Measurements from ENCODE around the gene SPINT1.

The SPINT1 gene

DNA sequence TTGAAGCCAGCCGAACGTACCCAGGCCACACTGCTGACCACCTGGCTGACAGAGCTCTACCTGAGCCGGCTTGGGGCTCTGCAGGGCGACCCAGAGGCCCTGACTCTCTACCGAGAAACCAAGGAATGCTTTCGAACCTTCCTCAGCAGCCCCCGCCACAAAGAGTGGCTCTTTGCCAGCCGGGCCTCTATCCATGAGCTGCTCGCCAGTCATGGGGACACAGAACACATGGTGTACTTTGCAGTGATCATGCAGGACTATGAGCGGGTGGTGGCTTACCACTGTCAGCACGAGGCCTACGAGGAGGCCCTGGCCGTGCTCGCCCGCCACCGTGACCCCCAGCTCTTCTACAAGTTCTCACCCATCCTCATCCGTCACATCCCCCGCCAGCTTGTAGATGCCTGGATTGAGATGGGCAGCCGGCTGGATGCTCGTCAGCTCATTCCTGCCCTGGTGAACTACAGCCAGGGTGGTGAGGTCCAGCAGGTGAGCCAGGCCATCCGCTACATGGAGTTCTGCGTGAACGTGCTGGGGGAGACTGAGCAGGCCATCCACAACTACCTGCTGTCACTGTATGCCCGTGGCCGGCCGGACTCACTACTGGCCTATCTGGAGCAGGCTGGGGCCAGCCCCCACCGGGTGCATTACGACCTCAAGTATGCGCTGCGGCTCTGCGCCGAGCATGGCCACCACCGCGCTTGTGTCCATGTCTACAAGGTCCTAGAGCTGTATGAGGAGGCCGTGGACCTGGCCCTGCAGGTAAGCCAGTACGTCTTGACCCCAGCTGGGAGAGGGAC is 56.6 kb downstream of the SPINT1 start:
- H3K36me3 ChIP-seq (ENCODE audit: control insufficient read depth in 1 of 2, insufficient read depth in 2 of 2, low read depth in 1 of 2, low read length in 2 of 2), result peaks cover 62 to 80% of the 10 kb centered on the region in 2 experiments
- no peak overlapping the region for H3K27ac ChIP-seq (ENCODE audit: low read length, poor library complexity, severe bottlenecking)
- H3K18ac ChIP-seq (ENCODE audit: low read depth in 1 of 2, low read length in 2 of 2), result no peak overlapping the region
- no peak overlapping the region for H2BK5ac ChIP-seq (ENCODE audit: low read depth, low read length, poor library complexity, severe bottlenecking)
- H3K9me3 ChIP-seq (ENCODE audit: control insufficient read depth, low read length), result no peaks in the 10 kb centered on the region
- H2BK12ac ChIP-seq (ENCODE audit: low read length in 2 of 2), result no peak overlapping the region
- H3K27me3 ChIP-seq (ENCODE audit: control insufficient read depth in 1 of 2, insufficient read depth in 1 of 2, low read length in 2 of 2), result no peaks in the 10 kb centered on the region
- DNase-seq, result no peak
- H3K4me1 ChIP-seq (ENCODE audit: control insufficient read depth, insufficient read depth, low read depth, low read length), result peaks cover 16% of the 10 kb centered on the region
- no peak overlapping the region for H2BK120ac ChIP-seq (ENCODE audit: low read depth, low read length)
- no peak overlapping the region for H3K4me3 ChIP-seq (ENCODE audit: insufficient read depth in 1 of 2, low read depth in 1 of 2, low read length in 2 of 2)
- peak overlapping the region in 1 of 2 experiments; percentile 27 for H3K14ac ChIP-seq (ENCODE audit: low read length in 2 of 2)
- H4K8ac ChIP-seq (ENCODE audit: low read length), result no peak overlapping the region
- 96% methylated on average over 36 of the region's 36 CpGs for WGBS
- no peak overlapping the region for H2AK5ac ChIP-seq (ENCODE audit: low read length, severe bottlenecking)
- H3K4ac ChIP-seq (ENCODE audit: low read depth in 1 of 2, low read length in 2 of 2), result no peak overlapping the region
- H3K9ac ChIP-seq (ENCODE audit: low read length), result no peak overlapping the region
- peaks cover 26% of the 10 kb centered on the region for H3K79me1 ChIP-seq (replicated peaks; ENCODE audit: low read length, poor library complexity, severe bottlenecking)
- H3K23ac ChIP-seq (ENCODE audit: low read length in 2 of 2), result peak overlapping the region in 1 of 2 experiments; percentile 68
- H4K91ac ChIP-seq (ENCODE audit: low read length), result no peak overlapping the region
- no peak overlapping the region for H2BK15ac ChIP-seq (ENCODE audit: low read depth, poor library complexity, severe bottlenecking)
- H2AFZ ChIP-seq (ENCODE audit: low read depth, low read length), result no peak overlapping the region
- H3K4me2 ChIP-seq (ENCODE audit: low read length, poor library complexity, severe bottlenecking), result no peak overlapping the region

GRCh38 chr15:40901053-40901443 is 57.2 kb downstream of the SPINT1 start:
- no peak overlapping the region for H3K18ac ChIP-seq (ENCODE audit: low read depth in 1 of 2, low read length in 2 of 2)
- peak overlapping the region in 1 of 2 experiments; percentile 54 for H3K23ac ChIP-seq (ENCODE audit: low read length in 2 of 2)
- no peak overlapping the region for H3K4me2 ChIP-seq (ENCODE audit: low read length, poor library complexity, severe bottlenecking)
- H3K27me3 ChIP-seq (ENCODE audit: control insufficient read depth in 1 of 2, insufficient read depth in 1 of 2, low read length in 2 of 2), result no peaks in the 10 kb centered on the region
- H2BK15ac ChIP-seq (ENCODE audit: low read depth, poor library complexity, severe bottlenecking), result no peak overlapping the region
- no peak overlapping the region for H2AFZ ChIP-seq (ENCODE audit: low read depth, low read length)
- no peak overlapping the region for H2BK5ac ChIP-seq (ENCODE audit: low read depth, low read length, poor library complexity, severe bottlenecking)
- H2AK5ac ChIP-seq (ENCODE audit: low read length, severe bottlenecking), result no peak overlapping the region
- no peak overlapping the region for H3K27ac ChIP-seq (ENCODE audit: low read length, poor library complexity, severe bottlenecking)
- no peak overlapping the region for H4K91ac ChIP-seq (ENCODE audit: low read length)
- H3K9ac ChIP-seq (ENCODE audit: low read length), result no peak overlapping the region
- H3K9me3 ChIP-seq (ENCODE audit: control insufficient read depth, low read length), result no peaks in the 10 kb centered on the region
- no peak overlapping the region for H2BK120ac ChIP-seq (ENCODE audit: low read depth, low read length)
- H2BK12ac ChIP-seq (ENCODE audit: low read length in 2 of 2), result no peak overlapping the region
- DNase-seq, result no peak
- H3K4me1 ChIP-seq (ENCODE audit: control insufficient read depth, insufficient read depth, low read depth, low read length), result peaks cover 17% of the 10 kb centered on the region
- peaks cover 23% of the 10 kb centered on the region for H3K79me1 ChIP-seq (replicated peaks; ENCODE audit: low read length, poor library complexity, severe bottlenecking)
- H4K8ac ChIP-seq (ENCODE audit: low read length), result no peak overlapping the region
- no peak overlapping the region for H3K4ac ChIP-seq (ENCODE audit: low read depth in 1 of 2, low read length in 2 of 2)
- no peak overlapping the region for H3K4me3 ChIP-seq (ENCODE audit: insufficient read depth in 1 of 2, low read depth in 1 of 2, low read length in 2 of 2)
- 80% methylated on average over 5 of the region's 5 CpGs for WGBS
- no peak overlapping the region for H3K14ac ChIP-seq (ENCODE audit: low read length in 2 of 2)
- peaks cover 59 to 74% of the 10 kb centered on the region in 2 experiments for H3K36me3 ChIP-seq (ENCODE audit: control insufficient read depth in 1 of 2, insufficient read depth in 2 of 2, low read depth in 1 of 2, low read length in 2 of 2)

DNA sequence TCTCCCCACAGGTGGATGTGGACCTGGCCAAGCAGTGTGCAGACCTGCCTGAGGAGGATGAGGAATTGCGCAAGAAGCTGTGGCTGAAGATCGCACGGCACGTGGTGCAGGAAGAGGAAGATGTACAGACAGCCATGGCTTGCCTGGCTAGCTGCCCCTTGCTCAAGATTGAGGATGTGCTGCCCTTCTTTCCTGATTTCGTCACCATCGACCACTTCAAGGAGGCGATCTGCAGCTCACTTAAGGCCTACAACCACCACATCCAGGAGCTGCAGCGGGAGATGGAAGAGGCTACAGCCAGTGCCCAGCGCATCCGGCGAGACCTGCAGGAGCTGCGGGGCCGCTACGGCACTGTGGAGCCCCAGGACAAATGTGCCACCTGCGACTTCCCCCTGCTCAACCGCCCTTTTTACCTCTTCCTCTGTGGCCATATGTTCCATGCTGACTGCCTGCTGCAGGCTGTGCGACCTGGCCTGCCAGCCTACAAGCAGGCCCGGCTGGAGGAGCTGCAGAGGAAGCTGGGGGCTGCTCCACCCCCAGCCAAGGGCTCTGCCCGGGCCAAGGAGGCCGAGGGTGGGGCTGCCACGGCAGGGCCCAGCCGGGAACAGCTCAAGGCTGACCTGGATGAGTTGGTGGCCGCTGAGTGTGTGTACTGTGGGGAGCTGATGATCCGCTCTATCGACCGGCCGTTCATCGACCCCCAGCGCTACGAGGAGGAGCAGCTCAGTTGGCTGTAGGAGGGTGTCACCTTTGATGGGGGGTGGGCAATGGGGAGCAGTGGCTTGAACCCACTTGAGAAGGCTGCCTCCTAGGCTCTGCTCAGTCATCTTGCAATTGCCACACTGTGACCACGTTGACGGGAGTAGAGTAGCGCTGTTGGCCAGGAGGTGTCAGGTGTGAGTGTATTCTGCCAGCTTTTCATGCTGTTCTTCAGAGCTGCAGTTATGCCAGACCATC is 59.0 kb downstream of the SPINT1 start:
- H3K23ac ChIP-seq (ENCODE audit: low read length in 2 of 2), result no peak overlapping the region
- H4K91ac ChIP-seq (ENCODE audit: low read length), result peak overlapping the region; percentile 10
- no peak overlapping the region for H2AK5ac ChIP-seq (ENCODE audit: low read length, severe bottlenecking)
- H3K4me1 ChIP-seq (ENCODE audit: control insufficient read depth, insufficient read depth, low read depth, low read length), result peaks cover 33% of the 10 kb centered on the region
- H3K36me3 ChIP-seq (ENCODE audit: control insufficient read depth in 1 of 2, insufficient read depth in 2 of 2, low read depth in 1 of 2, low read length in 2 of 2), result peaks cover 52 to 58% of the 10 kb centered on the region in 2 experiments
- H2BK5ac ChIP-seq (ENCODE audit: low read depth, low read length, poor library complexity, severe bottlenecking), result no peak overlapping the region
- H3K4me2 ChIP-seq (ENCODE audit: low read length, poor library complexity, severe bottlenecking), result no peak overlapping the region
- WGBS, result 93% methylated on average over 33 of the region's 33 CpGs
- H3K27ac ChIP-seq (ENCODE audit: low read length, poor library complexity, severe bottlenecking), result no peak overlapping the region
- H3K14ac ChIP-seq (ENCODE audit: low read length in 2 of 2), result no peak overlapping the region
- no peak overlapping the region for H2AFZ ChIP-seq (ENCODE audit: low read depth, low read length)
- no peak overlapping the region for H3K4ac ChIP-seq (ENCODE audit: low read depth in 1 of 2, low read length in 2 of 2)
- H3K27me3 ChIP-seq (ENCODE audit: control insufficient read depth in 1 of 2, insufficient read depth in 1 of 2, low read length in 2 of 2), result no peaks in the 10 kb centered on the region
- H4K8ac ChIP-seq (ENCODE audit: low read length), result no peak overlapping the region
- H3K9me3 ChIP-seq (ENCODE audit: control insufficient read depth, low read length), result no peaks in the 10 kb centered on the region
- H3K79me1 ChIP-seq (replicated peaks; ENCODE audit: low read length, poor library complexity, severe bottlenecking), result peaks cover 22% of the 10 kb centered on the region
- no peak overlapping the region for H2BK15ac ChIP-seq (ENCODE audit: low read depth, poor library complexity, severe bottlenecking)
- no peak overlapping the region for H2BK120ac ChIP-seq (ENCODE audit: low read depth, low read length)
- no peak overlapping the region for H3K9ac ChIP-seq (ENCODE audit: low read length)
- peak; percentile 57 for DNase-seq
- no peak overlapping the region for H3K4me3 ChIP-seq (ENCODE audit: insufficient read depth in 1 of 2, low read depth in 1 of 2, low read length in 2 of 2)
- H3K18ac ChIP-seq (ENCODE audit: low read depth in 1 of 2, low read length in 2 of 2), result peak overlapping the region in 1 of 2 experiments; percentile 48
- H2BK12ac ChIP-seq (ENCODE audit: low read length in 2 of 2), result no peak overlapping the region

Measured in mesenchymal stem cell (in vitro differentiated cells and primary cell).